Measurements from ENCODE around the gene SPATC1L.
A peak's percentile ranks its signal among the peaks of the same experiment; 100 is the strongest.
"Not testable (repeated sequence)": the region's sequence is repeated elsewhere in the genome, so short reads cannot be mapped to it uniquely, and the experiment has no call there.

SPATC1L gene

DNA sequence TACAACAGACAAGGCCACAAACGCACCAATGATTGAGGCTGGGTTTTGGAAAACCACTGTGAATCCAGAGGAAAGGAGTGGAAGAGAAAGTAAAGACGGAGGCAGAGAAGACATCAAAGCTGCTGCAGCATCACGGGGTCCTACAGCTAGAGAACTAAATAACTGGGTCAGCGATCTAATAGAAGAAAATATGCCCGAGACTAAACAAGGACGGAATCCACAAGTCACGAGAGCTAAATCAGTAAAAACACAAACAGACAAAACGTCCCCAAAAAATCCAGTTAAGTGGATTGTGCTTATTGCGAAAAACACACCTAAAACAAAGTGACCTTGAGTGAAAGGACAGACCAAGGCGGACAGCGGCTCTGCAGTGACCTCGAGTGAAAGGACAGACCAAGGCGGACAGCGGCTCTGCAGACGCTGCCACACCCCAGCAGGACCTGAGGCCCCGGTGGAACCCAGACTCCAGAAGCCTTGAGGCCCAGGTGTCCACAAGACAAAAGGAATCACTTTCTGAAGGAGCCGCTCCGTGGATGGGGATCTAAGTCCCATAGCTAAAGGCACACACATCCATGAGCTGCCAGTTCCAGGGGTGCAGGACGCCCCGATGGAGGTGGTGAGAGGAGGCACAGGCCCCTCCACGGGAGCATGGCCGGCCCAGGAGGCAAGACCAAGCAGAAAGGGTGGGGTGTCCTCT is 34.9 kb downstream of the SPATC1L start:
- no peak for DNase-seq

DNA sequence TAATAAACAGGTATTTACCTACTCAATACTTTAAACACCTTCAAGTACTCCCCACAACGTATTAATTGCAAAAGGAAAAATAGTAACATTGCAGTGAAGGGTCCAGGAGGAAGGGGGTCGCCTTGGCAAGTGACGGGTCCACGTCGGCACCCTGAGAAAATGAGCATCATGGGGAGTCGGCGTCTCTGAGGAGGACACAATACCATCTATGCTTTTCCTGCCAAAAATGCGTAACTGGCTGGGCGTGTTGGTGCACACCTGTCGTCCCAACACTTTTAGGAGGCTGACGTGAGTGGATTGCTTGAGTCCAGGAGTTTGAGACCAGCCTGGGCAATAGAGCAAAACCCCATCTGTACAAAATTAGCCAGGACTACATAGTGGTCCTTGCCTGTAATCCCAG is 36.2 kb downstream of the SPATC1L start:
- DNase-seq: no peak

GRCh38 chr21:46147429-46147828 is 36.8 kb downstream of the SPATC1L start:
- peak; percentile 42 to 44 for DNase-seq

GRCh38 chr21:46146856-46147255 is 37.4 kb downstream of the SPATC1L start:
- DNase-seq: no peak

- no peak for DNase-seq
These were observed 38.2 kb downstream of the SPATC1L start for GRCh38 chr21:46145840-46146691.

- DNase-seq: no peak
These were observed 39.0 kb downstream of the SPATC1L start for GRCh38 chr21:46145159-46145839.

GRCh38 chr21:46144464-46145070 is 39.7 kb downstream of the SPATC1L start:
- no peak for DNase-seq

GRCh38 chr21:46142582-46143473 is 41.4 kb downstream of the SPATC1L start:
- DNase-seq: no peak

DNA sequence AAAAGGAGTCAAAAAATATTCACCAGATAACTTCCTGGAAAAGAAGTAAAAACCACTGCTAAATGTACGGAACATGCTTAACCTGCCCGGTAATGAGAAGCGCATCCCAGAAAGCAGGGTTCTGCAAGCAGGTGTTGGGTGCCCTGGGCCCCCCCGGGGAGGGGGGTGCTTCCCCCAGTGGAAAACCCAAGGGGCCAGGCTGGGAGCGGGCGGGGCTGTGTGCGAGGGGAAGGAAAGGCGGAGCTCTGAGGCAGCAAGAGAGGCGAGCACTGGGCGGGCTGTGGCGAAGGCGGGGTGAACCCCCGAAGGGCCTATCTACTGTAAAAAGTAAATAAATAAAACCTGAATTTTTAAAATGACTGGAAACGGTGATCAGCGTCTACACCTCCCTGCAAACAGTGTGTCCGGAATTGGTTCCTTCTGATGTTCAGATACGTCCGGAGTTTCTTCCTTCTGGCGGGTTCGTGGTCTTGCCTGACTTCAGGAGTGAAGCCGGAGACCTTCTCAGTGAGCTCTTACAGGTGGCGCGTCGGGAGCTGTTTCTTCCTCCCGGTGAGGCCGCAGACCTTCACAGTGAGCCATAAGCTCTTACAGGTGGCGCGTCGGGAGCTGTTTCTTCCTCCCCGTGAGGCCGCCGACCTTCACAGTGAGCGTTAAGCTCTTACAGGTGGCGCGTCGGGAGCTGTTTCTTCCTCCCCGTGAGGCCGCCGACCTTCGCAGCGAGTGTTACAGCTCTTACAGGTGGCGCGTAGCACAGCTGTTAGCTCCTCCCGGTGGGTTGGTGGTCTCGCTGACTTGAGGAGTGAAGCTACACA is 42.3 kb downstream of the SPATC1L start:
- DNase-seq: no peak

- not testable (repeated sequence) for DNase-seq
These were observed 43.8 kb downstream of the SPATC1L start for GRCh38 chr21:46140352-46141003.

DNA sequence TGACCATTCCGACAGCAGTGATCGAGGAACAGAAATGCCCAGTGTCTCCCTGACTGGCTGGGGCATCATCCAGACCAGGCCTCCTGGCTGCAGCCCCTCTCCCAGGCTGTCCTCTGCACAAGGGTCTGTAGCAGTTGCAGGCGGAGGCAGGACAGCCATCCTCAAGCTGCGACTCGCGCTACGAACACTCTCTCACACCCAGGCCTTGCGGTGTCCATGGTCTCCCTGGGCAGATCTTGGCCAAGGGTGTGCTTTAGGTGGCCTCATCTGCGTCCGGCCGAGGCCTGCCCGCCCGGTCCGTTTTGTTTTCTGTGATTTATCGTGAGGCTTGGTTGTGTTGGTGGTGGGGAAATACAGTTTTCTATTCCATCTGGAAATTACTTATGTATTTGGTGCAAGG is 44.6 kb downstream of the SPATC1L start:
- no peak for DNase-seq

DNA sequence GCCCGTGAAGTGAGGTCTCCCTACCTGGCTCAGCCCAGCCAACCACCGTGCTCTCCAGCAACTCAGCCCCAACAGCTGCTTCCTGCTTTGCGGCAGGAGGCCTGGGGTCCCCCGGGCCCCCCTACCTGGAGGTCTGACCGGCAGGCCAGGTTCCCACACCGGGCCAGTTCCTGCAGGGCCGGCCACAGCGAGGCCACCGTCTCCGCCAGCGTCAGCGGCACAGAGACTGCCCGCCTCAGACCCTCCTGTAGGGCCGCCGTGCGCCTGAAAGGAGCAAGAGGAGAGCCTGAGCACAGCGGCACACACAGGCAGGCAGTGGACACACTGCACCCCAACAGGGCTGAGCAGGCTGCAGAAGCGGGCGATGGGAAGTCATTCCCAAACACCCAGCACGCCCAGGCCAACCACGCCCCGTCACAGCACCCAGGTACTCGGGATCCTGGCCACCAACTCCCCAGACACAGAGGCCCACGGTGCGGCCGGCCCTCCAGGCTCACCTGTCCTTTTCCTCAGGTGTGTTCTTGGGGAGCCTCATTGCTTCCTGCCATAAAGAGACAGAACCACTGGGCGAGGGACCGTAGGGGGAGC is 45.8 kb downstream of the SPATC1L start:
- DNase-seq: no peak

DNA sequence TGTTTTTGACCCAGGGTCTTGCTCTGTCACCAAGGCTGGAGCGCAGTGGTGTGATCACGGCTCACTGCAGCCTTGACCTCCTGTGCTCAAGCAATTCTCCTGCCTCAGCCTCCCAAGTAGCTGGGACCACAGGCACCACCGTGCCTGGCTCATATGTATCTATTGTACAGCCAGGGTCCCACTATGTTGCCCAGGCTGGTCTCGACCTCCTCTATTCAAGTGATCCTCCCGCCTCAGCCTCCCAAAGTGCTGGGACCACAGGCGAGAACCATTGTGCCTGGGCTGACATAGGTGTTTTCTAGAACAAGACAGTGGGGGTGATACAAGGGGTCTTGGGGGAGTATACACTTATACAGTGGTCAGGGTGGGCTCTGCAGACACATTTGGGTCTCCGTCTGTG is 46.4 kb downstream of the SPATC1L start:
- DNase-seq: no peak

DNA sequence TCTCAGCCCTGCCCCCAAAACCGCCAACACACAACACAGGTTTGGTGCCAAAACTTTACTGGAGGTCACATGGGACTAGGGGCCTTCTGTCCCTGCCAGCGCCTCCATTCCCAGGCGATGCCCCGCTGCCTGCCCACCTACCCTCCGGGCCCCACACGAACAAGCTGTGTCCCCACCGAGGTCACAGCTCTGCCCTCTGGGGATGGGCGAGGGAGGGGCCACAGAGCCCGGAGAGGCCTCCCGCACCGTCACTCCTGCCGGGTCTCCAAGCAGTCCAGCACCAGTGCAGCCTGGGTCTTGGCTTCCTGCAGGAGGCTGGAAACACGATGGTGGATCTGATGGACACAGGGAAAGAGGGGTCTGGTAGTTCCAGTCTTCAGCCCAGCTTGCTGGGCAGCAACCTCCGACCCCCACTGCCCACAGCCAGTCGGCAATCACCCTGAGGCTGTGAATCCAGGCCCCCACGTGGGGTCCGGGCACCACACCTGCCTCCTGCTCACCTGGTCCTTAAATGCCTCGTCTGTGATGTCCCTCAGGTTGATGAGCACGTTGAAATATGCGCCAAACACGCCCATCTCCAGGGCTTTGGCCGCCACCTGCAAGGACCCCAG is 47.4 kb downstream of the SPATC1L start:
- no peak for DNase-seq

DNA sequence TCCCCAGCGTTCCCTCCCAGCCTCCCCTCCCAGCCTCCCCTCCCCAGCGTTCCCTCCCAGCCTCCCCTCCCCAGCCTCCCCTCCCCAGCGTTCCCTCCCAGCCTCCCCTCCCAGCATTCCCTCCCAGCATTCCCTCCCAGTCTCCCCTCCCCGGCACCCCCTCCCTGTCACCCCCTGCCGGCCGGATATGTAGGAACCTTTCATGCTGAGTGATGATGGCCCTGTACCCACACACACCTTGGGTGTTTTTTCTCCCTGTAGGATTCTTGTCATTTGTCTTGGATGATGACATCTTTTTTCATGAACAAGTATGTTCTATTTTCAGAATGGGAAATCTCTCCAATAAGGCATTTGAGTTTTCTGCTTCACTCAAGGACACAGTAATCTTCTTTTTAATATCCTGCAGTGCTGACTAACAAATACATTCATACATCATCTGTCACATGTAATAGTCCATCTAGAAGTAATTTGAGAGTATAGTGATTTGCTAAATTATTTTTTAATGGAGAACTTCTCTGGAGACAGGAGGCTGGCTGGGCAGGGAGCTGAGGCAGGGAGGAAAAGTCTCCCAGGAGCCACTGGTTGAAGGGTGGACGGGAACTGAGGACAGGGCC is 48.4 kb downstream of the SPATC1L start:
- DNase-seq: no peak

GRCh38 chr21:46131838-46132651 is 52.2 kb downstream of the SPATC1L start:
- DNase-seq: no peak

DNA sequence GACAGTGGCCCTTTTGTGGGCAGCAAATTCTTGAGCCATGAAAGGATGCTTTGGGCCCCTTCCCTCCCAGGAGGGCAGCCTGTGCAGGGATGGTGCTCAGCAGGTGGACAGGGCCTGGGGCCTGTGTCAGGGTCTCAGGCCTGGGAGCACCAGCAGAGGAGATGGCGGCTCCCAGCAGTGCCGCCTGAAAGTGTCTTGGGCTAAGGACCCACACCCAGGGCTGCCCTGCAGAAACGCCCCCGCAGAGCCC is 52.7 kb downstream of the SPATC1L start:
- no peak for DNase-seq

DNA sequence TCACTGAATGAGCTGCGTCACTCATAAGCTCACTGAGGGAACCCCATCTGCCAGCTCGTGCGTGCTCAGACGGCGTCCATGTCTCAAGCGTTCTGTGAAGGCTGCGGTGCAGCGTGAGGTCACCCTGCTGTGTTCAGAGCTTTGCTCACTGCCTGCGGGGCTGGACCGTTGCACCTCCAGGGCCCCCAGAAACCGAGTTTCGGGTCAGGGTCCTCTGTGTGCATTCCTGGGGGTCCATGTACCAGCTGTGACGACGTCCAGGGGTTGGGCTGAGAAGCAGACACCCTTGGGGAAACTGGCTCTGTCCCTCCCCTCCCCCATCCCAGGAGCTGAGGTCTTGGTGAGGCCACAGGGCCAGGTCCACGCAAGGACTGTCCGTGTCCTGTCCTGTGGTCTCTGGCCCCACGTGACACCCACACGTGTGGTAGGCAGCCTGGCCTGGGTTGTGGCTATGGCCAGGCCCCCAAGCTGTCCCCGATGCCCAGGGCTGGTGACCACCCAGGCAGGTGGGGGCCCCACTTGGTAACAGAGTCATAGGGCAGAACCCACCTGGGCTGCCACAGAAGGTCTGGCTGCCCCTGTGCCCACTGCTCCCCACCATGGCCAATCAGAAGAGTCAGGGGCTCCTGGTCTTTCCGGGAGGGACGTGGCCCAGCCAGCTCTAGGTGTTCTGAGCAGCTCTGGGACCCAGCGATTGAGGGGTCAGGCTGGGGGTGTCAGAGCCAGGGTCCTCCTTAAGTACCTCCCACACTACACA is 53.2 kb downstream of the SPATC1L start:
- DNase-seq: no peak

All from stimulated activated CD4-positive, alpha-beta T cell treated with anti-CD3 and anti-CD28 coated beads, Interleukin-2, amount 100 ng/mL, for 48 hours (primary cell).